Thoracic aorta endothelial cell (primary cell): Measurements from ENCODE around the gene ELF4. TPM values are rescaled to one million over a fixed set of nuclear protein-coding genes. Genes with fewer than 3 reads are reported as not detected.

Experiments used
- total RNA-seq: library from RNA; depleted of rRNA; stranded (reverse); fragments of >200 nt; gene quantifications from 2 replicates; pipeline ENCODE4 v1.2.3, GENCODE V29; 2012

The ELF4 gene
- total RNA-seq, result 19.3 and 25.8 TPM in 2 replicates

GRCh38 chrX:130110379-130111219 lies at the start of gene ELF4:
Gene ELF4, minus strand, starts transcription at chrX:130110497. Its CDS starts 29,167 bp downstream, at chrX:130081330.

Other genes with a start within 250 kb of the ELF4 start
- 30.5 and 37.9 TPM in 2 replicates for gene UTP14A, start 204.3 kb downstream of the ELF4 start, total RNA-seq
- gene BCORL1, start 127.9 kb downstream of the ELF4 start, total RNA-seq, result 2.0 and 3.1 TPM in 2 replicates
- gene AIFM1, start 55.3 kb upstream of the ELF4 start, total RNA-seq, result 24.9 and 26.1 TPM in 2 replicates
- 0.27 and 0.43 TPM in 2 replicates for gene RAB33A, start 61.5 kb upstream of the ELF4 start, total RNA-seq
- 9.7 and 12.1 TPM in 2 replicates for gene ZNF280C, start 158.4 kb upstream of the ELF4 start, total RNA-seq
- 11.3 and 16.4 TPM in 2 replicates for gene SLC25A14, start 229.4 kb upstream of the ELF4 start, total RNA-seq